Measurements from ENCODE around the gene TANC1. TPM values are rescaled to one million over a fixed set of nuclear protein-coding genes. Genes with fewer than 3 reads are reported as not detected.

The TANC1 gene
- total and polyA plus RNA-seq, 2 experiments from 2014 or later: 8.2 to 12.1 TPM

DNA sequence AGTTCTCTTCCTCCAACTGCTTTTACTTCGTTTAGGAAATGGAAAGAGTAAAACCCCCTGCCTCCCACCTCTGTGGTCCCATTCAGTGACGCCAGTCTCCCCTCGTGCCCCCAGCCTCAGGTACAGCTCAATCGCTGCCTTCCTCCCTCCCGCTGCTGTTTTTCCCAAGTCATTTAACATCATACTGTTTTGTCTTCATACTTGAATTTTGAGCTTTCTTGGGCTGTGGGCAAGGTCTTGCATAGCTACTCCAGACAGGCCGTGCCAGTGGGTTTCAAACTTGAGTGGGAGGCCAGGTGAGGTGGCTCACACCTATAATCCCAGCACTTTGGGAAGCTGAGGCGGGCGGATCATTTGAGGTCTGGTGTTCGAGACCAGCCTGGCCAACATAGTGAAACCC, 155.3 kb downstream of the TANC1 start:
- TF ChIP-seq EZH2 (IDR thresholded peaks at IDR 0.05; ENCODE audit: insufficient read depth, poor library complexity, severe bottlenecking): no peak
- TF ChIP-seq EZH2phosphoT487 (IDR thresholded peaks at IDR 0.05; ENCODE audit: insufficient read depth, low read depth): no peak
- Histone ChIP-seq H3K4me2 (ENCODE audit: unreplicated experiment) (no peak overlapping the region), H3K79me2 (ENCODE audit: insufficient read depth) (peaks cover 27% of the 10 kb centered on the region; the same call in 1 of the 2 replicates), H3K4me3 (no peak overlapping the region), H2AFZ (no peak overlapping the region), H3K4me1 (ENCODE audit: insufficient read depth) (peaks cover 38% of the 10 kb centered on the region), H4K20me1 (ENCODE audit: insufficient read depth) (no peaks in the 10 kb centered on the region), H3K9me3 (ENCODE audit: low read depth) (no peaks in the 10 kb centered on the region), H3F3A (ENCODE audit: insufficient read depth) (peaks cover 35% of the 10 kb centered on the region), H3K27ac (peak overlapping the region; percentile 82), H3K9me2 (ENCODE audit: insufficient read depth) (no peaks in the 10 kb centered on the region), H3K36me3 (ENCODE audit: low read depth) (no peaks in the 10 kb centered on the region), H3K9ac (peak overlapping the region; percentile 76), H3K27me3 (replicated peaks; ENCODE audit: insufficient read depth) (no peaks in the 10 kb centered on the region)
- 92 to 95% methylated on average over 9 of the region's 9 CpGs for WGBS, 2 experiments (ENCODE audit: low coverage in 1 of 2, low lambda C conversion rate in 2 of 2, missing lambda C conversion rate in 2 of 2)
- no peak for DNase-seq
- in situ Hi-C loops (cut with MboI): no loop called here

- peak overlapping the region; percentile 71 for H2AFZ ChIP-seq
These were observed 156.0 kb downstream of the TANC1 start for GRCh38 chr2:159124441-159124911.

DNA sequence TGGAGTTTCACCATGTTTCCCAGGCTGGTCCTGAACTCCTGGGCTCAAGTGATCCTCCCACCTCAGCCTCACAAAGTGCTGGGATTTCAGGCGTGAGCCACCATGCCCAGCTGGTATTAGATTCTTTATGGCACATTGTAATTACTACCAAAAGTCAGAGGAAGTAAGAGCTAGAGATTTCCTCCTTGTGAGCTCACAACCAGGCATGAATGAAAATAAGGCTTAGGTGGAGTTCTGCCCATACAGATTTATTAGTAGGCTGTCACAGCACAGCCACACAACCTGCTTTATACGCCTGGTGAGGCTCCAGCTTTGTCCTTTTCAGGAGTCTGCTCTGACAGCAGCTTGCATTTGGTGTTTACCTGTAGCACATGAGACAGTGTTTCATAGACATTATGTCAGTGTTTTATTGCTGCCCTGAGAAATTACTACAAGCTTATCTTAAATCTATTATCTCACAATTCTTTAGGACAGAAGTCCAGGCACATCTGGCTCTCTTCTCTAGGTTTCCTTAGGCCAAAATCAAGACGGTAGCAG, 156.6 kb downstream of the TANC1 start:
- DNase-seq: peak; percentile 26
- Histone ChIP-seq H3K9me3 (ENCODE audit: low read depth) (no peaks in the 10 kb centered on the region), H3K4me1 (ENCODE audit: insufficient read depth) (peaks cover 34% of the 10 kb centered on the region), H3K4me2 (ENCODE audit: unreplicated experiment) (peak overlapping the region; percentile 25), H3K4me3 (no peak overlapping the region), H3K9me2 (ENCODE audit: insufficient read depth) (no peaks in the 10 kb centered on the region), H3K36me3 (ENCODE audit: low read depth) (no peaks in the 10 kb centered on the region), H2AFZ (peak overlapping the region; percentile 71; the same call in 1 of the 2 replicates), H4K20me1 (ENCODE audit: insufficient read depth) (no peaks in the 10 kb centered on the region), H3K27ac (peak overlapping the region; percentile 82), H3F3A (ENCODE audit: insufficient read depth) (peaks cover 35% of the 10 kb centered on the region), H3K79me2 (ENCODE audit: insufficient read depth) (peaks cover 32% of the 10 kb centered on the region; the same call in 1 of the 2 replicates), H3K27me3 (replicated peaks; ENCODE audit: insufficient read depth) (no peaks in the 10 kb centered on the region), H3K9ac (peak overlapping the region; percentile 76)
- 63 to 66% methylated on average over 3 of the region's 3 CpGs for WGBS, 2 experiments (ENCODE audit: low coverage in 1 of 2, low lambda C conversion rate in 2 of 2, missing lambda C conversion rate in 2 of 2)
- no peak for TF ChIP-seq EZH2 (IDR thresholded peaks at IDR 0.05; ENCODE audit: insufficient read depth, poor library complexity, severe bottlenecking)
- no peak for TF ChIP-seq EZH2phosphoT487 (IDR thresholded peaks at IDR 0.05; ENCODE audit: insufficient read depth, low read depth)
- in situ Hi-C loops (cut with MboI): no loop called here

More at GRCh38 chr2:159124441-159124911, 156.0 kb downstream of the TANC1 start:
- H3K79me2 ChIP-seq (ENCODE audit: insufficient read depth): peaks cover 27% of the 10 kb centered on the region; the same call in 1 of the 2 replicates
- DNase-seq: peak; percentile 94
- peaks cover 35% of the 10 kb centered on the region for H3F3A ChIP-seq (ENCODE audit: insufficient read depth)
- H3K9ac ChIP-seq: peak overlapping the region; percentile 76
- H3K27ac ChIP-seq: peak overlapping the region; percentile 82
- no peak overlapping the region for H3K4me3 ChIP-seq
- peak overlapping the region; percentile 25 for H3K4me2 ChIP-seq (ENCODE audit: unreplicated experiment)
- WGBS, 2 experiments (ENCODE audit: low coverage in 1 of 2, low lambda C conversion rate in 2 of 2, missing lambda C conversion rate in 2 of 2): 2 to 8% methylated on average over 3 to 5 of the region's 5 CpGs
- H3K9me3 ChIP-seq (ENCODE audit: low read depth): no peaks in the 10 kb centered on the region
- no peaks in the 10 kb centered on the region for H3K27me3 ChIP-seq (replicated peaks; ENCODE audit: insufficient read depth)
- no peaks in the 10 kb centered on the region for H3K9me2 ChIP-seq (ENCODE audit: insufficient read depth)
- TF ChIP-seq EZH2 (IDR thresholded peaks at IDR 0.05; ENCODE audit: insufficient read depth, poor library complexity, severe bottlenecking) (no peak), EZH2phosphoT487 (IDR thresholded peaks at IDR 0.05; ENCODE audit: insufficient read depth, low read depth) (no peak)
- H3K4me1 ChIP-seq (ENCODE audit: insufficient read depth): peaks cover 38% of the 10 kb centered on the region
- in situ Hi-C loops (cut with MboI): no loop called here
- H4K20me1 ChIP-seq (ENCODE audit: insufficient read depth): no peaks in the 10 kb centered on the region
- no peaks in the 10 kb centered on the region for H3K36me3 ChIP-seq (ENCODE audit: low read depth)

- peak overlapping the region; percentile 60 for H3K27ac ChIP-seq
- no peak overlapping the region for H3K4me2 ChIP-seq (ENCODE audit: unreplicated experiment)
- H4K20me1 ChIP-seq (ENCODE audit: insufficient read depth): no peaks in the 10 kb centered on the region
- TF ChIP-seq EZH2 (IDR thresholded peaks at IDR 0.05; ENCODE audit: insufficient read depth, poor library complexity, severe bottlenecking): no peak
- no peak for TF ChIP-seq EZH2phosphoT487 (IDR thresholded peaks at IDR 0.05; ENCODE audit: insufficient read depth, low read depth)
- H3K9ac ChIP-seq: peak overlapping the region; percentile 4; the same call in 1 of the 2 replicates
- DNase-seq: no peak
- H3K4me1 ChIP-seq (ENCODE audit: insufficient read depth): peaks cover 35% of the 10 kb centered on the region
- in situ Hi-C loops (cut with MboI): no loop called here
- no peaks in the 10 kb centered on the region for H3K9me2 ChIP-seq (ENCODE audit: insufficient read depth)
- H3K4me3 ChIP-seq: no peak overlapping the region
- no peaks in the 10 kb centered on the region for H3K27me3 ChIP-seq (replicated peaks; ENCODE audit: insufficient read depth)
- H3K36me3 ChIP-seq (ENCODE audit: low read depth): no peaks in the 10 kb centered on the region
- H3K9me3 ChIP-seq (ENCODE audit: low read depth): no peaks in the 10 kb centered on the region
- 97 to 98% methylated on average over 4 of the region's 4 CpGs for WGBS, 2 experiments (ENCODE audit: low coverage in 1 of 2, low lambda C conversion rate in 2 of 2, missing lambda C conversion rate in 2 of 2)
- H2AFZ ChIP-seq: no peak overlapping the region
- peaks cover 39% of the 10 kb centered on the region for H3K79me2 ChIP-seq (ENCODE audit: insufficient read depth)
- H3F3A ChIP-seq (ENCODE audit: insufficient read depth): peaks cover 35% of the 10 kb centered on the region
These were observed 157.4 kb downstream of the TANC1 start for GRCh38 chr2:159125858-159126257.

All from GM23248 (cell line).